Measurements from ENCODE around the gene PDLIM5. TPM values are rescaled to one million over a fixed set of nuclear protein-coding genes. Genes with fewer than 3 reads are reported as not detected.

The PDLIM5 gene
- total RNA-seq, 1 experiment from 2014 or later, result 58.0 TPM

- no peaks in the 10 kb centered on the region for H3K79me2 ChIP-seq (ENCODE audit: insufficient read depth, low read length)
- H3K23me2 ChIP-seq (ENCODE audit: insufficient read length, low read depth, low read length, poor library complexity, severe bottlenecking), result no peaks in the 10 kb centered on the region
- no peaks in the 10 kb centered on the region for H3K27me3 ChIP-seq (ENCODE audit: insufficient read depth, low read length)
- Mint-ChIP-seq H3K4me1 (peaks cover 4 to 8% of the 10 kb centered on the region in 2 experiments), H3K27me3 (ENCODE audit: low read depth) (peaks cover 4% of the 10 kb centered on the region), H3K4me3 (no peak overlapping the region), H3K27ac (no peak overlapping the region), H3K9me3 (no peaks in the 10 kb centered on the region; a peak in 1 of 5 replicates), H3K36me3 (ENCODE audit: insufficient read depth in 1 of 3, low read depth in 3 of 3) (no peaks in the 10 kb centered on the region)
- no peak overlapping the region for H2BK15ac ChIP-seq (ENCODE audit: low read depth, low read length)
- DNase-seq, result no peak
- H4K5ac ChIP-seq (ENCODE audit: insufficient read length, low read depth, low read length), result no peak overlapping the region
- H3K4me1 ChIP-seq (ENCODE audit: insufficient read depth, low read length), result no peaks in the 10 kb centered on the region
- no peak overlapping the region for H2BK120ac ChIP-seq (ENCODE audit: low read depth, low read length, poor library complexity, severe bottlenecking)
- no peak overlapping the region for H4K8ac ChIP-seq (replicated peaks; ENCODE audit: insufficient read length, low read depth, low read length)
- no peak overlapping the region for H3K14ac ChIP-seq (ENCODE audit: insufficient read depth, low read length)
- no peak overlapping the region for H3K4ac ChIP-seq (ENCODE audit: low read depth, low read length)
- no peak overlapping the region for H3K27ac ChIP-seq (ENCODE audit: insufficient read length, low read depth, low read length)
- no peak overlapping the region for H3K4me2 ChIP-seq (ENCODE audit: insufficient read depth, insufficient read length, low read length)
- no peak overlapping the region for H2BK5ac ChIP-seq (ENCODE audit: insufficient read length, low read length)
- WGBS (ENCODE audit: extremely low coverage, insufficient read length, low lambda C conversion rate), result no CpG with 5 or more reads among the region's 3 CpGs
- H4K20me1 ChIP-seq (ENCODE audit: control insufficient read depth, insufficient read depth, insufficient read length), result no peaks in the 10 kb centered on the region
- H3K79me1 ChIP-seq (ENCODE audit: insufficient read depth, low read depth, low read length, poor library complexity, severe bottlenecking), result no peaks in the 10 kb centered on the region
- H3K23ac ChIP-seq (ENCODE audit: insufficient read length, low read depth, low read length), result no peak overlapping the region
- H2AK5ac ChIP-seq (ENCODE audit: insufficient read length, low read length), result no peak overlapping the region
- H2AFZ ChIP-seq (ENCODE audit: low read length), result no peak overlapping the region
- H2BK12ac ChIP-seq (ENCODE audit: insufficient read length, low read depth, low read length), result no peak overlapping the region
- H3T11ph ChIP-seq (ENCODE audit: low read length), result no peak overlapping the region
- no peak overlapping the region for H3K9ac ChIP-seq (ENCODE audit: extremely low read depth, insufficient read length, low read length)
- no peak overlapping the region for H3K56ac ChIP-seq (ENCODE audit: insufficient read length, low read depth, low read length)
- H3K18ac ChIP-seq (ENCODE audit: insufficient read length, low read depth, low read length), result no peak overlapping the region
- no peak for TF ChIP-seq CTCF (conservative IDR thresholded peaks at IDR 0.05)
- H3K9me3 ChIP-seq (ENCODE audit: control insufficient read depth, low read depth, low read length), result no peaks in the 10 kb centered on the region
- H2BK20ac ChIP-seq (ENCODE audit: low read depth, low read length, poor library complexity, severe bottlenecking), result no peak overlapping the region
- no peak overlapping the region for H4K91ac ChIP-seq (ENCODE audit: insufficient read length, low read depth, low read length)
These were observed 5.4 kb upstream of the PDLIM5 start for GRCh38 chr4:94446386-94446785.

Data from H9 (cell line).